GM18907 (cell line): ENCODE data around the gene UGP2.
A peak's percentile ranks its signal among the peaks of the same experiment; 100 is the strongest.
"Not testable (repeated sequence)": the region's sequence is repeated elsewhere in the genome, so short reads cannot be mapped to it uniquely, and the experiment has no call there.

Source experiments
- ATAC-seq: cut with Tn5 transposase; IDR thresholded peaks from one replicate; pipeline ENCODE4 v1.9.1; 2021; ENCODE audit warnings: mild to moderate bottlenecking, moderate library complexity; ENCODE audit not compliant: unreplicated experiment

UGP2 gene

DNA sequence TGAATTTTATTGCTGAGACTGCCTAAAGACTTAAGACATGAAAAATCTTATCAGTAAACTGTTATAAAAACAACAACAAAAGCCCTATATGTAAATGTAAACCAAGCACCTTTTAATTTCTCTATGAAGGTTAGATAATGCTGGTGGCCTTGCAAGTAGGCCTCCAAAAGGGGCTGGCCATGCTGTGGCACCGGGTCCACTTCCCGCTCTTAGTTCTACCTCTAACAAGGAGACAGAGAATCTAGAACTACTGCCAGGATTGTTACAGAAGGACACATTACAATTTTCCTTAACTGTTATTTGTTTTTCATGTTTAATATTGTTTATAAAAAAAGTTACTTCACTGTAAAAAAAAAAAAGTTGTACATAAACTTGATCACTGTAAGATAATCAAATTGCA lies 49.0 kb downstream of the UGP2 start:
- ATAC-seq: no peak

DNA sequence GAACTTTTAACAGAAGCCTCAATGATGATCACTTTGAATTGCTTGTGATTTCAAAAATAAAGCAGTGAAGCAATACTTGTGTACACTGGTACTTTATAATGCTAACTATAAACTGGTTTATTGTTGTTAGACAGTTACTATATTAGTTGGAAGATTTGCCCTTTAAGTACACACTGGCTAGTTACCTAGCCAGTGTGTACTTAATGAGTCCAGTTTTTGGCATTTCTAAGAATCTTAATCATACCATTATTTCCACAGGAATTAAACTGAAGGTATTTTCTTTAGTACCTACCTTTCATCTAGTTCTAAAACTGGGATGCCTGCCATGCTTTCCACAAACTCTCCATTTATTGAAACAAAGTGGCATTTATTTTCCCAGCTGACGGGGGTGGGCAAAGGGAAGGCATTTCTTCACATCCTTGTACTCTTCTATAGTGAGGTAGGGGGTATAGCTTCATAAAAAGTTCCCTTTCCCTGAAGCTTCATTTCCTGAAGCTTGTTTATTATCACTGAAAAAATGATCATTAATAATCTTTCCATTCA lies 49.9 kb downstream of the UGP2 start:
- no peak for ATAC-seq

DNA sequence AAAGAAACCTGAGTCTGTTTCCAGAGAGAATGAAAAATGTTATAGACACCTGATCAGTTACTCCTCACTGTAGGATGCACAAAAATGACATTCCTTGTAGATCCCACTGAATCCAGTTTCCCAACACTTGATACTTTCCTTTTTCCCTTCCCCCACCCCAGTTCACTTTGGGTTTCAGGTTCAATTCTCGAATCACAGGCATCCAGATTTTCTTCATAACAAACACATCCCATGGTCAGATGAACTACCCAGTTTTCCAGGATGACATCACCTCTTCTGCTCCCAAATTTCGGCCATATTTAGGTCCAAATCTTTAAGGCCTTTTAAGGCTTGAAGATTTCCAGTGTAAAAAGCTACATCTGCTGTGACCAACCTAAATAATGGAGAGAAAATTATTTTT lies 51.5 kb downstream of the UGP2 start:
- no peak for ATAC-seq

DNA sequence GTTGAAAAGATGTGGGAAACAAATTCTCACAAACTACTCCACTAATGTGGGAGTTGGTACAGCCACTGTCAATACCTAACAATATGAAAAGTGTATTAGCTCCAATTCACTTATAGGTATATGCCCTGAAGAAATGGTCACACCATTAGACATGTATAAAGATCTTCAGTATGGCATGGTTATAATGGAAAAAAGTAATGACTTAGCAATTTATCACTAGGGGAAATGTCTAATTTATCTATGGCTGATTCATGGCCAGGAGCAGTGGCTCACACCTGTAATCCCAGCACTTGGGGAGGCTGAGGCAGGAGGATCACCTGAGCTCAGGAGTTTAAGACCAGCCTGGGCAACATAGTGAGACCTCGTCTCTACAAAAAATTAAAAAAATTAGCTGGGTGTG lies 52.5 kb downstream of the UGP2 start:
- no peak for ATAC-seq

DNA sequence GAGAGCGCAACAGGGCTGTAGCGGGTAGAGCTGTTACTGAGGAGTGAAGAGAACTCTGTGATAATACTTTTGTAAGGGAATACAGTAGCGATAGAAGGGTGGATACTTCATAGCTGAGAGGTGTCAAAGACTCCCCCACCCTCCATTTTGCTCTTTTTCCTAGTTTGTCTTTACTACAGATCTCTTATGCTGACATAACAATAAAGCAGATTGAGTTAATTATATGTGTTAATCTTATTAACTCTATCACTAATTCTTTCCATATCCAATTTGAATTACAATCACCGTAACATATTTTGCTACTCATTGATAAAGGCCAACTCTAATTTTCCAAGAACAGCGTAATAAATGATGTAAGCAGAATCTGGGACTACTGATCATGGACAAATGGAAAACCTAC lies 57.1 kb downstream of the UGP2 start:
- no peak for ATAC-seq

DNA sequence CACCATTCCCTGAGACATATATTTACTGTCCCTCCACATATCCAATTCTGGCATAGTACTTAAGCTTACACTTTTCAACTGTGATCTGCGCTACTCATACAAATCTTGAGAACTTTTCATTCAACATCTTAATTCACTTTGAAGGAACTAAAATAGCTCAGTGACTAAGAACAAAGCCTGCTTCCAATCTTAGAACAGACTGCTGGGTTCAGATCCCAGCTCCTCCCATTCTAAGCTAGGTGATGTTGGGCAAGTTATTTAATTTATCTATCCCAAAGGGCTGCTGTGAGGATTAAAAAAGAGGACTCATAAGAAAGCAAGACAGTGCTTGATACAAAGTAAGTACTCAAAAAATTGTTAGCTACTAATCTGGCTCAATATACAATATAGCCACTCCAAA lies 57.9 kb downstream of the UGP2 start:
- ATAC-seq: no peak

DNA sequence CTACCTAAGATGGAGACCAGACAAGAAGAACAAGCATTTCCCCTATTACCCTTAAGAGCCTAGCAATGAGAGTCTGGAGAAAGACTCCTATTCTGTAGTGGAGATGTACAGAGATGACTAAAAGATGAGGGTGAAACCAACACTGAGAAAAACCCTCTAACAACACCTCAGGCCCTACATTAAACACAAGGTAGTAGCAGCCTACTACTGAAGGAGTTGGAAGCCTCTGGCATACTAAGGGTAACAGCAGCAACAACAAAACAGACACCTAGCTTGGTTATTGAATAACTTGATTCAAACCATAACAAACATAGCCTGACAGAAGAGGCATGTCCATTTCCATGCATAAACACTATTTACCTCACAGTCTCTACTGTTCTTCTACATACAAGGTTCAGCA lies 60.5 kb downstream of the UGP2 start:
- no peak for ATAC-seq

DNA sequence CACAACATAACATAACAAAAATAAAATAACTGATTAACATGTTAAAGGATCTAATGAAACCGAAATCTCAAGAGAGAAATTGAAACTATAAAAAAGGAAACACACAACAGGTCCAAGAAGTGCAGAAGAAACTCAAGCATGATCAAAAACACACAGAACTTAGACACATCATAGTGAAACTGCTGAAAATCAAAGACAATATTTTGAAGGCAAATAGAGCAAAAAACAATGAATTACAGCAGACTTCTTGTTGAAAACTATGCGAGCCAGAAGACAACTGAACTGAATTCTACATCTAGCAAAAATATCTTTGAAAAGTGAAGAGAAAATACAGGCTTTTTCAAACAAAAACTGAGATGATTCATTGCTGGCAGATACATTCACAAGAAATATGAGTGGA lies 61.3 kb downstream of the UGP2 start:
- peak; percentile 70 for ATAC-seq

DNA sequence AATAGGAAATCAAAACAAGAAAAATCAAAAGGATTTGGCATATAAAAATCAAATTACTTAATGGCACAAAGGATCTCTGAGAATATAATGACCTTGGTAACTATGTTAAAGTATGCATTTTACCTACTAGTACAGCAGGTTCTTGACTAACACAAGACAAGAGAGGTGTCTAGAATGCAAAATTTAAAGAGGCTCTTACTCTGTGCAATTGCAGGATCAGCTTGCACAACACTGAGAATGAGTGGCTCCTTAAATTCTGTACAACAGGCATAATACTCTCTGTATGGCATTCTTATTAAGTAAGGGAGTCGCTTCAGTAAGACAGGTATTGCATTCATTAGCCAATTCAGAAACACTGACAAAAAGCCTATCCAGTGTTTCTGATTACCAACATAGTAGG lies 72.6 kb downstream of the UGP2 start:
- no peak for ATAC-seq

DNA sequence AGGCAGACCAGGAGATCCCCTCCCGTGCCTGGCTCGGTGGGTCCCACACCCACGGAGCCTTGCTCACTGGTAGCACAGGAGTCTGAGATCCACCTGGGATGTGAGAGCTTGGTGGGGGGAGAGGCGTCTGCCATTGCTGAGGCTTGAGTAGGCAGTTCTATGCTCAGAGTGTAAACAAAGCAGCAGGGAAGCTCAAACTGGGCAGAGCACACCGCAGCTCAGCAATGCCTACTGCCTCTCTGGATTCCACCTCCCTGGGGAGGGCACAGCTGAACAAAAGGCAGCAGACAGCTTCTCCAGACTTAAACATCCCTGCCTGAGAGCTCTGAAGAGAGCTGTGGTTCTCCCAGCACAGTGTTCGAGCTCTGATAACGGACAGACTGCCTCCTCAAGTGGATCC lies 85.1 kb downstream of the UGP2 start:
- ATAC-seq: no peak

DNA sequence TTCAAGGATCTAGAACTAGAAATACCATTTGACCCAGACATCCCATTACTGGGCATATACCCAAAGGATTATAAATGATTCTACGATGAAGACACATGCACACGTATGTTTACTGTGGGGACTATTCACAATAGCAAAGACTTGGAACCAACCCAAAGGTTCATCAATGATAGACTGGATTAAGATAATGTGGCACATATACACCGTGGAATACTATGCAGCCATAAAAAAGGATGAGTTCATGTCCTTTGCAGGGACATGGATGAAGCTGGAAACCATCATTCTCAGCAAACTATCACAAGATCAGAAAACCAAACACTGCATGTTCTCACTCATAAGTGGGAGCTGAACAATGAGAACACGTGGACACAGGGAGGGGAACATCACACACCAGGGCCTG lies 90.4 kb downstream of the UGP2 start:
- ATAC-seq: not testable (repeated sequence)
